HUES6 (cell line): ENCODE data around the gene C2CD3.

Experiments used
- H3K27ac ChIP-seq: 2 replicates; pipeline ENCODE4 v1.7.0; 2013; ENCODE audit warnings: low read depth, mild to moderate bottlenecking, low read length, inconsistent platforms
- H3K27me3 ChIP-seq: 2 replicates; pipeline ENCODE4 v1.6.1; 2013; ENCODE audit warnings: low read length; ENCODE audit not compliant: control insufficient read depth, insufficient read depth
- H3K36me3 ChIP-seq: 2 replicates; pipeline ENCODE4 v1.6.1; 2013; ENCODE audit warnings: low read length; ENCODE audit not compliant: control insufficient read depth, insufficient read depth
- H3K4me1 ChIP-seq: 2 replicates; pipeline ENCODE4 v1.6.1; 2013; ENCODE audit warnings: low read length; ENCODE audit not compliant: control insufficient read depth, insufficient read depth
- H3K4me3 ChIP-seq: 2 replicates; pipeline ENCODE4 v1.5.1; 2013; ENCODE audit warnings: low read depth, low read length
- H3K9ac ChIP-seq: one replicate; pipeline ENCODE4 v1.6.1; 2013; ENCODE audit warnings: mild to moderate bottlenecking, low read length
- H3K9me3 ChIP-seq: 2 replicates; pipeline ENCODE4 v1.6.1; 2013; ENCODE audit warnings: low read depth, low read length; ENCODE audit not compliant: control insufficient read depth, insufficient read depth

The C2CD3 gene

GRCh38 chr11:73963861-73964260, 206.9 kb downstream of the C2CD3 start:
- Histone ChIP-seq H3K27ac (no peak overlapping the region), H3K4me1 (no peaks in the 10 kb centered on the region), H3K36me3 (no peaks in the 10 kb centered on the region), H3K9ac (no peak overlapping the region), H3K4me3 (no peak overlapping the region), H3K9me3 (no peaks in the 10 kb centered on the region), H3K27me3 (no peaks in the 10 kb centered on the region)
